ENCODE results near the gene NCBP3.
"Not testable (repeated sequence)": the region's sequence is repeated elsewhere in the genome, so short reads cannot be mapped to it uniquely, and the experiment has no call there.

The NCBP3 gene

DNA sequence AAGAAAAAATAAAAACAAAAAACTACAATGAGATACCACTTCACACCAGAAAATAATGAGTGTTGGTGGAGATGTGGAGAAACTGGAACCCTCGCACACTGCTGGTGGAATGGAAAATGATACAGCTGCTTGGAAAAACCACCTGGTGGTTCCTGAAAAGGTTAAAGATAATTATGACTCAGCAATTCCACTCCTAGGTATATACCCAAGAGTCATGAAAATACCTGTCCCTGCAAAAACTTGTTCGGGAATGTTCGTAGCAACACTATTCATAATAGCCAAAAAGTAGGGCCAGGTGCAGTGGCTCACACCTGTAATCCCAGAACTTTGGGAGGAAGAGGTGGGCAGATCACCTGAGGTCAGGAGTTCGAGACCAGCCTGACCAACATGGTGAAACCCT is 36.9 kb downstream of the NCBP3 start:
- FAIRE-seq: no peak

DNA sequence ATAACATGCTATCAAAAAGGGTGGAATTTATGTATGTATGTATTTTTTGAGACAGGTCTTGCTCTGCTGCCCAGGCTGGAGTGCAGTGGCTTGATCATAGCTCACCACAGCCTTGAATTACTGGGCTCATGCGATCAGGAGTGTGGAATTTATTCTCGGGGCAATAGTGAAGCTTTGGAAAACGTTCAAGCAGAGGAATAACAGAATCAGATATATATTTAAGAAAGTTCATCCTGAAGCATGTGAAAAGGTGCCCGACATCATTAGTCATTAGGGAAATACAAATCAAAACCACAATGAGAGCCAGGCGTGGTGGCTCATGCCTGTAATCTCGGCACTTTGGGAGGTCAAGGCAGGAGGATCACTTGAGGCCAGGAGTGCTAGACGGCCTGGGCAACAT is 37.3 kb downstream of the NCBP3 start:
- no peak for FAIRE-seq

DNA sequence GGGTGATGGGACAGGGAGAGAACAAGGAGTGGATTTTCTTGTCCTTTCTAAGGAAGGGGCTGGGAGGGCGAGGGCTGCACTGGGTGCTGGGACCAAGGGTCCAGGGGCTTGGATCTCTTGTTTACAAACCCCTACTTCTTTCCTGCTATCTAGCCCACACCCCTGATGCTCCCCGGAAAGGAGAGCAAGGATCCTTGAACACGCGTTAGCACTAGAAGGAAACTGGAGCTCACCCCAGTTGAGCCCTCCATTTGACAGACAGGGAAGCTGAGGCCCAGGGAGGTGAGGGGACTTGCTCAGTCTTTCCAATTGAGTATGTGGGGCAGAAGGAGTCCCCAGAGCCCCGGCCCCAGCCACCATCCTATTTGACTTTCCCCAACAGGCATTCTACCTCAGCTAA is 40.5 kb downstream of the NCBP3 start:
- no peak for FAIRE-seq

DNA sequence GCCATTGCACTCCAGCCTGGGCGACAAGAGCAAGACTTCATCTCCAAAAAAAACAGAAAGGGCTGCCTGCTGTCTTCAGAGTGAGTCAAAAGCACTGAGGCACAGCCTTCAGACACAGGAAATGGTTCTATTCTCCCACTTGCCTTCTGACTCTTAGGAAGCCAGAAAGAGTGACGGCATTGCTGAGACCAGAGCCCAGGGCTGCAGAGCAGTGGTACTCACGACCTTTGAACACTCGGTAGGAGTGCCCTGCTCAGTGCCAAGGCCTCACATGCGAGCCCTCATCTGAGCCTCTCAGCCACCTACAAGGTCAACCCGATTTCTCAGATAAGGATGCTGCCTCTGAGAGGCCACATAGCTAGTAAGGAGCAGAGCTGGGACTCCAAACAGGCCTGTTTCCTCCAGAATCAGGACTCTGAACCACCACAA is 41.5 kb downstream of the NCBP3 start:
- FAIRE-seq: no peak

DNA sequence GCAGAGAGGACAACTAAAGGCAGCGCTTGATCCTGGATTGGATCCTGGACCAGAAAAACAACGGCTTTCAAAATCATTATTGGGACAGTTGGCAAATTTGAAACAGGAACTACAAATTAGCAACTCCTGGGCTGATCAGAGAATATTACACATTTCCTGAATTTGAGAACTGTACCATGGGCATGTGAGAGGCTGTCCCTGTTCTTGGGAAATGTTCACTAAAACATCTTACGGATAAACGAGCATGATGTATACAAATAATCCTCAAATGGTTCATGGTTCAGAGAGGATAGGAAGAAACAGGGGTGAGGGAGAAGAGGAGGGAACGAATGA is 42.8 kb downstream of the NCBP3 start:
- no peak for FAIRE-seq

DNA sequence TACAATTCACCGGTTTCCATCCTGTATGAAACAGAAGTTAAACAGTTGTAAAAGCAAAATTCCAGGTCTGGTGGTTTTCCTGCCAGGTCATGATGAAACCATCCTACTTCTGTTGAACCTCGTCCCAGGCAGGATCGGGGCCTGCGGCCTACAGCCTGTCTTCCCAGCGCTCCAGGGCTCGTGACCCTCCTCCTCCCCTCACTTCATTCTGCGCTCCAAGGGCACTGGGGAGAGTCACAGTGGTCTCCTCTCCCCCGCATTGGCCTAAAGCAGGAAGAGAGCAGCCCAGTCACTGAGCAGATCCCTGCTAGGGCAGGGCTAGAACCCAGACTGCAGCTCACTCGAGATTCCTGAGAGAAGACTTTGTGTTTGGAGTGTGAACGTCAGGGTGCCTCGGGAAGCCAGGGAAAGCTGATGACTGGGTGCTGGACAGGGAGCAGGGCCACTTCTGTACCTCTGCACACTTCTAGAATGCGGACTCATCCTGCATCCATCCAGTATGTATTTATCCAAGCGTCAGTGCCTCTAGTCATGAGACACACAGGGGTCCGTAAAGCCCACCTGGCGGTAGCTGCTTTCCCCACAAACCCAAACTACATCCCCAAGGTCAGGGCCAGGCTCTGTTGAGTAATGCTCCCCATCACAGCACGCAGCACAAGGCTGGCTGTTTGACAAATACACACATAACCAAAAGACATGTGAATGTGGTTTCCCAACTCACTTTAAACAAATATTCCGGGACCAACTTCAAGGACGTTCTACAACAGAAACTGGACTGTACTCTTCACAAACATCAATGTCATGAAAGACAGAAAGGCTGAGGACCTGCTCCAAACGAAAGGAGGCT is 43.4 kb downstream of the NCBP3 start:
- no peak for FAIRE-seq

DNA sequence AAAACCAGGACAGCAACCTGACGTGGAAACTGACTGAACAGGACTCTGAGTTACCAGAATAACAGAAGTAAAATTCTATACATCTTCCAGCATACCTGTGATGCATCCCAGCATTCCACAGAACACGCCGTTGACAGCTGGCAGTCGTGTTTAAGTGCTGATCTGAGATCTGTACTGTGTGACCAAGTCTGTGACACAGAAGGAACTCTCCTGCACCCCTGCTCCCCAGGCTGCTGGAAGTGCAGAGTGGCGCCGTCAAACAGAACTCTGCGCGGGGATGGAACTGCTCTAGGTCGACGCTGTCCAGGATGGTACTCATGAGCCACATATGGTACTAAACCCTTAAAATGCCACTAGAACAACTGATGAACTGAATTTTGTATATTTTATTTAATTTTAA is 44.3 kb downstream of the NCBP3 start:
- FAIRE-seq: no peak

DNA sequence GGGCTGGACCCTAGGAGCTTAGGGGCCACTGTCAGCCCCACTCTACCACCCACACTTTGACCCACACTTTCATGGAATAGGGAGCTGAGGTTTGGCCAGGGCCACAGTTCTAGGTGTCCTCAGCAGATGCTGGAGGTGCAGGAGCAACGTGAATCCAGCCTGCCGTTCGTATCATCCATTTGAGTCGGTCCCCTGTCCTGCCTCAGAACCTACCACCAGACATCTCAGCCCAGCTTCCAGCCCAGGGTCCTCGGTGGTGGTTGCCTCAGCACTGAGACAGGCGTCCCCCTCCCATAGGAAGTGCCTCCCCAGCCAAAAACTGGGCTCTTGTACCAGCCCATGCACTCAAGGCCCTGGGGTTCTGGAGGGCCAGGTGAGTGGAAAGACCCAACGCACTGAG is 44.7 kb downstream of the NCBP3 start:
- FAIRE-seq: no peak

DNA sequence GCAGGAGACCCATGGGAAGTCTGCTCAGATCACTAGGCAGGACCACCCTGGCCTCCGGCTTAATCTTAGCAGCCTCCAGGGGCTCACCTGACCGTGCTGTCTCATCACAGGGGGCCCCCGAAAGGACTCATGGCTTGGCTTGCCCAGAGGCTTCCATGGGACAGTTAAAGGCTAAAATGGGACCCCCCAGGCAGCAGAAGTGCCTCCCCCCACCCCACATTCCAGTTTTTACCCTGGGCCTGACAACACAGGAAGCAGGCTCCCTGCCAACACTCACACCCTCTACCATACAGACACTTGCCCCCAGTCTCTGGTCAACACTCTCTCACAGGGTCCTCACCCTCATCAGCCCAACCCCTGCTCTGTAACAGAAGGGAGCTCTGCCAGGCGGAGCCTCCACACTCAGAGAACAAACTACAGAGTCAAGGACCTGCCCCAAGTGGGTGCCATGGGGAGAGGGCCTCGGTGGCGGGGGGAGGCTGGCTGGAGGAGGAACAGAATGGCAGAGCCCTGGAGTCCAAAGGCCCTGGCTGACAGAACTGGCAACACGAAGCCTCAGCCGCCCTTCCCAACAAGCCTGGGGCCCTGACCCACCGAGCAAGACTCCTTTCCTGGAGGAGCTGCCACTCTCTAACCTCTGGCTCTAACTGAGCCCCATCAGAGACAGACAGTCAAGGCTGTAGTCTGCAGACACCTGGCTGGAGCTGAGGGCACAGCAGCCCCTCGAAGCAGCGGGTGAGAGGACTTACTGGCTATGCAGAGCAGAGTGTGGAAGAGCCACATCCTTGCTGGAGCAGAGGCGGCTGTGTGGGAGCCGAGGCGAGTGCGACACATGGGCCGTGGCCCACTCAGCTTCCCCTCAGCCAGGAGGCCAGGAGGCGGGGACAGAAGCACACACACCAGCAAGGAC is 45.4 kb downstream of the NCBP3 start, which contains the start of gene ITGAE:
Gene ITGAE (minus strand): TSS at position 827 of the 910 bp plus-strand sequence. CDS start 44 bp downstream, at position 783.
- FAIRE-seq: no peak

DNA sequence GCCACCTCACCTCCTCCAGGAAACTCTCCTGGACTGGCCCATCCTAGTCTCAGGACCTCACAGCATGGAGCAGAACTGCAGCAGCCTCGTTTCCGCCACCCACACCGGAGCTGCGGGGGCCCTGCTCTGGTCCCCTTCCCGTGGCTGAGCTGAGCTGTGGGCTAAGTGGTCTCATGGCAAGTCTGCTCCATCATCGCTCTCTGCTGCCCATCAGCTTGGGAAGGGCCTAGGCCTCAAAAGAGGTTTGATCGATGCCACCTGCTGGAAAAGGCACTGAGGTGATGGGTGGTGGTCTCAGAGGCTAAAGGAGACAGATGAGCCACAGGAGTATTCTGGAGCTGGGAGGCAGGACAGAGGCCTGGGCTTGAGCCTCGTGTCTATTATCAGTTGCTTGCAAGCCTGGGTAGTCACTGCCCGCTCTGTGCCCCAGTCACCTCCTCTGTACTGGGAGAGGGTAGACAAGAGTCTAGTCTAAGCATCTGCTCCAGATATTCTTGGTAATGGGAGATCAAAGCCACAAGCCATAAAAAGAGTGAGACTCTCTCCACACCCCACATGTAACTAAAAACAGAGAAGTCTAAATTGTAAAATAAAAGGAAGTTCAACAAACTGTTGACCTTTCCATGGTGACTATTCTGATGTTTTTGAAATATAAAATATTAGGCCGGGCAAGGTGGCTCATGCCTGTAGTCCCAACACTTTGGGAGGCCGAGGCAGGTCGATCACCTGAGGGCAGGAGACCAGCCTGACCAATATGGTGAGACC is 46.7 kb downstream of the NCBP3 start:
- FAIRE-seq: no peak

DNA sequence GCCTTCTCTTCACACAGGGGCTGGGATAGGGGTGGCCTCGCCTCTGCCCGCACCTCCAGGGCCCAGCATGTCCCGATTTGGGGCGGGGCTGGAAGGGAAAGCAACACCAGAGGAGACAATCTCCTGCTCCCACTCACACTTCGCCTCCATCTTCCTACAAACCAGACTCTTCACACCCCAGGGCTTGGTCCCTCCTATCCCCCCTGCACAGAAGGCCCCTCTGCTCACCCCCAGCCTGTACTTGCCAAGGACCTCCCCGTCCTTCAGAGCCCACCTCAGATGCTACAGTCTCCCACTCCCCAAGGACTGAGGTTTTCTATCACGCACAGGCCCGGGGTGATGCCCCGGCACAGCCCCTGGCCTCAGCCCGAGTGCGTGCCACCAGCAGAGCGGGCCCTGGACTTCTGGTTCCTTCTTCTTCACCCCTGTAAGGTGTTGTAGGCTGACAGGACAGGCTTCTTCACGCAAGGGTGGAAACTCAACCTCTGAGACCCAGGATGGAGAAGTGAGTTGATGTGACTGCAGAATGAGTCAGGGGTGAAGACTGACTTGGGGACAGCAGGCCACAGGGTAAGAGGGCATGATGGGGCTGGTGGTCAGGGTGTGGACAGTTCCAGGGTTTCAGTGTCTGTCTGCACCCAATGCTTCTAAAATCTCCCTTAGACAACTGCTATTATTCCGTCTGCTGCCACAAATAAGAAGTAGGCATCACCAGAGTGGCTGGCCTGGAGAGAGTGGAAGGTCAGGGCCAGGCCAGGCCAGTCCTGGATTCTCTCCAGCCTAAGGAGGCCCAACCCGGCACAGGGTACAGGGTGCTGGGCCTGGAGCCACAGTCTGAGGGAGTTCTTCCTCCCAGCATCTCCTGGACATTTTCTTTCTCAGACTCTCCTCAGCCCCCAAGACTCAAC is 47.5 kb downstream of the NCBP3 start:
- FAIRE-seq: no peak

DNA sequence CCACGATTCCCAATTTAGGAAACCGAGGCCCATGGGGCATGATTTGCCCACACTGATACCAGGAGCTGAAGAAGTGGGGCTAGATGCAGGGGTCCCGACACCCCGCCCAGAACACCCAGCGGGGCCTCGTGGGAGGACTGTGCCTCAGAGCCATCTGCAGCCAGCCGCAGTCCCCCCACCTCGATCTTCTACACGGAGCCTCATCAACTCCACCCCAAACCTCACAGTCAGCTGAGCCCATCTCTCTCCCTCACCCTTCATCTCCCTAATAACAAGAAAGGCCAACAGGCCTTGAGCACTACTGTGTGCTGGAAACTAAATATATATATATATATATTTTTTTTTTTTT is 49.2 kb downstream of the NCBP3 start:
- no peak for FAIRE-seq

DNA sequence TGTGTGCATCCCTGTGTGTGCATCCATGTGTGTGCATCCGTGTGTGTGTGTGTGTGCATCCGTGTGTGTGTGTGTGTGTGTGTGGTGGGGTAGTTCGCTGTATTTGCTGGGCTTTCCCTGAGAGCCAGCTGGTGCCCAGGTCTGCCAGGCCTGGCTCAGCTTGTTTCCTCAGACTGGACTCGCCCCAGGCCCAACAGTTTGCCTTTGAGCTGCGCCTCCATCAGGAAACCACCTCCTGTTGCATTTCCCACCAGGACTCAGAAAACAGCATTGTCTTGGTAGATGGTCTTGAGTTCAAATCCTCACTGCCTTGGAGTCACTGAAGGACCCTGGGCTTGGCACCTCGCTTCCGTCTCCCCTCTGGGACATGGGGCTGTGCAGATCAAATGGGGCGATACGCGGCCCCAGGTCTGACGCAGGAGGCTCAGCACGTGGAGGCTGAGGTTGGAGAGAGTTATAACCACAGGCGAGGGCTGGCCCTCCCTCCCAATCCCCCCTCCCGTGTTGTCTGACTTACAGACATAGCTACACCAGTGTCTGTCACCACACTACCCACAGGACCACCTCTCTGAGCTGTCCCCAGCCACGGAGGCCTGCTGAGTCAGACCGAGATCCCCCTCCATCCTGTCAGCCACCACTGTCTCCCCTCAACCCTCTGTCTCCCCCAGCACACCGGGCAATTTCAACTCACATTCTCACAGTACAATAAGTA is 49.8 kb downstream of the NCBP3 start:
- FAIRE-seq: no peak

DNA sequence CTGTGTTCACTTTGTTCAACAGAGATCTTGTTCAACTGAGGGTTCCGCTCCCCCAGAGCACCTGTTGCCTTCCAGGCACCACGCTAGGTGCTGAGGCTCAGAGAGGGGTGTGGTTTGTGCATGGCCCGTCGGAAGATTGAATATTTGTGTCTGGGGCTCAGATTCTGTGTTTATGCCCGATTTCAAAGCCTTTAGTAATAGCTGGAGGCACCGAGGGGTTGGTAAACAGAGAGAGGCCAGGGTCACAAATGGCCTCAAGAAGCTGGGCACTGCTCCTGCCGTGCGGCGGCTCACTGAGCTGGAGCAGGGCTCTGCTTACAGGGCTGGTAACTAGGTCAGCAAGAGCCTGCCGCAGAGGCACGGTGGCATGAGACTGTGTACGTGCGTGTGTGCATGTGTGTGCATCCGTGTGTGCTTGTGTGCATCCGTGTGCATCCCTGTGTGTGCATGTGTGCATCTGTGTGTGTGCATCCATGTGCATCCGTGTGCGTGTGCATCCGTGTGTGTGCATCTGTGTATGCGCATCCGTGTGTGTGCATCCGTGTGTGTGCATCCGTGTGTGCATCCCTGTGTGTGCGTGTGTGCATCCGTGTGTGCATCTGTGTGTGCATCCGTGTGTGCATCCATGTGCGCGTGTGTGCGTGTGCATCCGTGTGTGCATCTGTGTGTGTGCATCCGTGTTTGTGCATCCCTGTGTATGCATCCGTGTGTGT is 50.5 kb downstream of the NCBP3 start:
- no peak for FAIRE-seq

DNA sequence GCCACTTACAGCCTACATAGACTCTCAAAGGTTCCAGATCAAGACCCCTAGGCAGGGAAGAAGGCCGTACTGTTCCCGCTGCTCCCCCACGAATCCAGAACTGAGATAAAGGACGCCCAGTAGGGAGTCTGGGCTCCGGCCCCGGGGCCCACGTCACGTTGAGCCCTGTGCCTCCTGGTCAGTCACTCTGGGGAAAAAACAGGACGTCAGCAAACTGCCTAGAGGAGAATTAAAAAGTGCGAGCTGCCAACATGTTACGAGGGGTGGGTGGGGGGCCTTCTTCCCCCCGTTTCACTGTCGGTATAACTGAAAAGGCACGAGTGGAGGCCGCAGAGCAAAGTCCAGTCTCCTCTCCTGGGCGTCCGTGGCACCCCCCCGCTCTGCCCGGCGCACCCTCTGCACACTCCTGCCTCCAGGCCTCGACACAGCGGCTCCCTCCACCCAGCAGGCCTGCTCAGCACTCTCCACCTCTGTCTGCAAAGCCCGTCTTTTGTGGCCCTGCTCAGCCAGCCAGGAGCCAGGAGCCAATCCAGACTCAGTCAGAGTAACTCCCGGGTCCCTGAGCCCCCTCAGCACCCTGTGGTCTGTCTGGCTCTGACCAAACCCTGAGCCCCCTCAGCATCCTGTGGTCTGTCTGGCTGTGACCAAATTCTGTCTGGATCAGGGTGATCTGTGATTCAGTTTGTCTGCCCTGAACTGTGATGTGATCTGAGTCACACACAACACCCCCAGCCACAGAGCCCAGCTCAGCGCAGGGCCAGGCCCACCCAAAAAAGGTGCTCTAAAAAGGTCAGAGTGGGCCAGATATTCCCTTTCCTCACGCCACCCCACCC is 51.3 kb downstream of the NCBP3 start:
- no peak for FAIRE-seq

DNA sequence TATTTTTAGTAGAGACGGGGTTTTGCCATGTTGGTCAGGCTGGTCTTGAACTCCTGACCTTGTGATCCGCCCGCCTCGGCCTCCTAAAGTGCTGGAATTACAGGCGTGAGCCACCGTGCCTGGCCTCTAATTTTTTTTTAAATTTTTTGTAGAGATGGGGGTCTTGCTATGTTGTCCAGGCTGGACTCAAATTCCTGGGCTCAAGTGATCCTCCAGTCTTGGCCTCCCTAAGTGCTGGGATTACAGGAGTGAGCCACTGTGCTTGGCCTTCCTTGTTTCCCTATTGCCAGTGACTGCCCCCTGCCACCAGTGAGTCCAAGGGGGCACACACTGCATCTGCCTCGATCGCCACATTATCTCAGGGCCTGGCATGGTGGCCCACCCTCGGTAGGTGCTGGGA is 51.9 kb downstream of the NCBP3 start:
- not testable (repeated sequence) for FAIRE-seq

DNA sequence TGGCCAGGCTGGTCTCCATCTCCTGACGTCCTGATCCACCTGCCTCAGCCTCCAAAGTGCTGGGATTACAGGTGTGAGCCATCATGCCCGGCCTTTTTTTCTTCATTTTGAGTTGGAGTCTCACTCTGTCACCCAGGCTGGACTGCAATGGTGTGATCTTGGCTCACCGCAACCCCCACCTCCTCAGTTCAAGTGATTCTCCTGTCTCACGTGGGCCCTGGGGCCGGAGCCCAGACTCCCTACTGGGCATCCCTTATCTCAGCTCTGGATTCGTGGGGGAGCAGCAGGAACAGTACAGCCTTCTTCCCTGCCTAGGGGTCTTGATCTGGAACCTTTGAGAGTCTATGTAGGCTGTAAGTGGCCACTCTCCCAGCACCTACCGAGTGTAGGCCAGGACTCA is 52.8 kb downstream of the NCBP3 start:
- not testable (repeated sequence) for FAIRE-seq

DNA sequence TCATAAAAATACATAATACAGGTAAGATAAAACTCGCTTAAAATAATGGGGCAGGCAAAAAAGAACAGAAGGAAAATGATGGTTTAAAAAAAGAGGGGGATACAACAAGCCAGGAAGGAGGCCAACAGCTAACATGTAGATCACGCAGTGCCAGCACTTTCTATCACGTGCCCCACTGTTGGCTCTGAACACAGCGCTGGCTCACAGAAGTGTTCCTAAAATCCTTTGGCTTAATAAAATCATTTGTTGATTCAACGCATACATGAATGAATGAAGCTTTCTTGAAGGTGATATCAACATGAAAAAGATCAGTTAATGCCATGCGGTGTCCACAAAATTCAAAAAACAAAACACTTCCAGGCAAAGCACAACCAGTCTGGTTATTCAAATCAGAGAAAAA is 53.6 kb downstream of the NCBP3 start:
- FAIRE-seq: no peak

DNA sequence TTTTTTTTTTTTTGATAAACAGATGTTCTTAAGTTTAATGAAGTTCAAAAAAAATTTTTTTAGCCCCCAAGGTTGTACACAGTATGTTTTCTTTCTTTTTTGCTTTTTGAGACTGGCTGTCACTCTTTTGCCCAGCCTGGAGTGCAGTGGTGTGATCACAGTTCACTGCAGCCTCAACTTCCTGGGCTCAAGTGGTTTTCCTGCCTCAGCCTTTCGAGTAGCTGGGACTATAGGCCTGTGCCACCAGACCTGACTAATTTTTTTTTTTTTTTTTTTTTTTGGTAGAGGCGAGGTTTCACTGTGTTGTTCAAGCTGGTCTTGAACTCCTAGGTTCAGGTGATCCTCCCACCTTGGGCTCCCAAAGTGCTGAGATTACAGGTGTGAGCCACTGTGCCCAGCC is 57.8 kb downstream of the NCBP3 start:
- no peak for FAIRE-seq

DNA sequence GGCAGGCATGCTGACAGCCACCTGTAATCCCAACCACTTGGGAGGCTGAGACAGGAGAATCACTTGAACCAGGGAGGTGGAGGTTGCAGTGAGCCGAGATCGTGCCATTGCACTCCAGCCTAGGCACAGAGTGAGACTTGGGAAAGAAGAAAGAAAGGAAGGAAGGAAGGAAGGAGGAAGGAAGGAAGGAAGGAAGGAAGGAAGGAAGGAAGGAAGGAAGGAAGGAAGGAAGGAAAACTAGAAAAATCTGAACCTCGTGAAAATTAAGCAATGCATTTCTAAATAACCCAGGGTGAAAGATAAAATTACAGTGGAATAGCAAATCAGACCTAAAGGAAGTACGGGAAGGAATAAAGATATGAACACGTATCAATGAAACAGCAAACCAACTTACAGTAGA is 60.7 kb downstream of the NCBP3 start:
- not testable (repeated sequence) for FAIRE-seq

All from A204.1 (cell line).